ENCODE measurements around the gene TRDMT1.

TRDMT1 gene

GRCh38 chr10:17226891-17227303 is 25.4 kb upstream of the TRDMT1 start:
- no peak overlapping the region for H3K27ac ChIP-seq (ENCODE audit: low read depth, low read length)
- no peak overlapping the region for H2AFZ ChIP-seq (ENCODE audit: insufficient read depth, low read length, poor library complexity)
- no peak overlapping the region for H2BK5ac ChIP-seq (ENCODE audit: low read depth, low read length, poor library complexity)
- no peaks in the 10 kb centered on the region for H3K36me3 ChIP-seq (ENCODE audit: control insufficient read depth in 1 of 2, insufficient read depth in 2 of 2, low read length in 2 of 2)
- no peak overlapping the region for H3K23ac ChIP-seq (ENCODE audit: low read length)
- H3K4me2 ChIP-seq (ENCODE audit: low read length), result no peak overlapping the region
- H3K9me3 ChIP-seq (ENCODE audit: insufficient read depth, low read depth, low read length), result peaks cover 2% of the 10 kb centered on the region
- H3K79me2 ChIP-seq (ENCODE audit: control insufficient read depth, insufficient read depth, low read length, poor library complexity), result peaks cover 7% of the 10 kb centered on the region
- peaks cover 5 to 12% of the 10 kb centered on the region in 2 experiments for H3K4me1 ChIP-seq (ENCODE audit: control insufficient read depth in 1 of 2, insufficient read depth in 2 of 2, low read length in 2 of 2)
- no peak overlapping the region for H3K18ac ChIP-seq (ENCODE audit: low read length)
- H3K9ac ChIP-seq (ENCODE audit: low read length), result no peak overlapping the region
- H3K4me3 ChIP-seq (ENCODE audit: low read depth, low read length), result no peak overlapping the region
- H4K91ac ChIP-seq (ENCODE audit: low read depth, low read length), result no peak overlapping the region
- H3K79me1 ChIP-seq (ENCODE audit: low read length), result peaks cover 15% of the 10 kb centered on the region
- no peak overlapping the region for H2AK5ac ChIP-seq (ENCODE audit: low read length)
- H3K4ac ChIP-seq (ENCODE audit: low read depth, low read length), result no peak overlapping the region
- no peak overlapping the region for H2BK12ac ChIP-seq (ENCODE audit: low read length)
- no peak overlapping the region for H4K12ac ChIP-seq (ENCODE audit: low read depth, low read length)
- no peak overlapping the region for H2BK120ac ChIP-seq (ENCODE audit: insufficient read depth, low read length, poor library complexity)
- H3K14ac ChIP-seq (ENCODE audit: low read length), result no peak overlapping the region
- DNase-seq, result no peak
- no peak overlapping the region for H4K8ac ChIP-seq (ENCODE audit: low read depth, low read length)
- no CpG with 5 or more reads among the region's 8 CpGs for WGBS (ENCODE audit: extremely low coverage, insufficient coverage, insufficient read length)
- H3K27me3 ChIP-seq (ENCODE audit: insufficient read depth, low read length), result peaks cover 2% of the 10 kb centered on the region

GRCh38 chr10:17225808-17226207 is 24.3 kb upstream of the TRDMT1 start:
- H3K4me1 ChIP-seq (ENCODE audit: control insufficient read depth in 1 of 2, insufficient read depth in 2 of 2, low read length in 2 of 2), result peaks cover 5 to 12% of the 10 kb centered on the region in 2 experiments
- no peak overlapping the region for H2BK120ac ChIP-seq (ENCODE audit: insufficient read depth, low read length, poor library complexity)
- peaks cover 2% of the 10 kb centered on the region for H3K9me3 ChIP-seq (ENCODE audit: insufficient read depth, low read depth, low read length)
- H4K8ac ChIP-seq (ENCODE audit: low read depth, low read length), result no peak overlapping the region
- no peak overlapping the region for H3K9ac ChIP-seq (ENCODE audit: low read length)
- no peaks in the 10 kb centered on the region for H3K36me3 ChIP-seq (ENCODE audit: control insufficient read depth in 1 of 2, insufficient read depth in 2 of 2, low read length in 2 of 2)
- H3K18ac ChIP-seq (ENCODE audit: low read length), result no peak overlapping the region
- no peak overlapping the region for H2AFZ ChIP-seq (ENCODE audit: insufficient read depth, low read length, poor library complexity)
- H3K23ac ChIP-seq (ENCODE audit: low read length), result no peak overlapping the region
- no peak for DNase-seq
- no peak overlapping the region for H3K4me2 ChIP-seq (ENCODE audit: low read length)
- no peak overlapping the region for H2BK12ac ChIP-seq (ENCODE audit: low read length)
- no peak overlapping the region for H3K4me3 ChIP-seq (ENCODE audit: low read depth, low read length)
- H3K79me2 ChIP-seq (ENCODE audit: control insufficient read depth, insufficient read depth, low read length, poor library complexity), result peaks cover 7% of the 10 kb centered on the region
- H3K27ac ChIP-seq (ENCODE audit: low read depth, low read length), result no peak overlapping the region
- peaks cover 15% of the 10 kb centered on the region for H3K79me1 ChIP-seq (ENCODE audit: low read length)
- no peak overlapping the region for H2AK5ac ChIP-seq (ENCODE audit: low read length)
- H4K12ac ChIP-seq (ENCODE audit: low read depth, low read length), result no peak overlapping the region
- H3K14ac ChIP-seq (ENCODE audit: low read length), result no peak overlapping the region
- H4K91ac ChIP-seq (ENCODE audit: low read depth, low read length), result no peak overlapping the region
- WGBS (ENCODE audit: extremely low coverage, insufficient coverage, insufficient read length), result no CpG with 5 or more reads among the region's 4 CpGs
- H2BK5ac ChIP-seq (ENCODE audit: low read depth, low read length, poor library complexity), result no peak overlapping the region
- no peak overlapping the region for H3K4ac ChIP-seq (ENCODE audit: low read depth, low read length)
- H3K27me3 ChIP-seq (ENCODE audit: insufficient read depth, low read length), result peaks cover 2% of the 10 kb centered on the region

- Histone ChIP-seq H3K14ac (ENCODE audit: low read length) (no peak overlapping the region), H2BK120ac (ENCODE audit: insufficient read depth, low read length, poor library complexity) (no peak overlapping the region), H3K9me3 (ENCODE audit: insufficient read depth, low read depth, low read length) (peaks cover 2% of the 10 kb centered on the region), H2AFZ (ENCODE audit: insufficient read depth, low read length, poor library complexity) (no peak overlapping the region), H4K12ac (ENCODE audit: low read depth, low read length) (no peak overlapping the region), H3K36me3 (ENCODE audit: control insufficient read depth in 1 of 2, insufficient read depth in 2 of 2, low read length in 2 of 2) (no peaks in the 10 kb centered on the region), H3K79me2 (ENCODE audit: control insufficient read depth, insufficient read depth, low read length, poor library complexity) (no peaks in the 10 kb centered on the region), H3K27me3 (ENCODE audit: insufficient read depth, low read length) (peaks cover 2% of the 10 kb centered on the region), H2BK12ac (ENCODE audit: low read length) (no peak overlapping the region), H4K8ac (ENCODE audit: low read depth, low read length) (no peak overlapping the region), H3K4me1 (ENCODE audit: control insufficient read depth in 1 of 2, insufficient read depth in 2 of 2, low read length in 2 of 2) (peaks cover 2 to 3% of the 10 kb centered on the region in 2 experiments), H4K91ac (ENCODE audit: low read depth, low read length) (no peak overlapping the region), H2BK5ac (ENCODE audit: low read depth, low read length, poor library complexity) (no peak overlapping the region), H3K79me1 (ENCODE audit: low read length) (no peaks in the 10 kb centered on the region), H3K4ac (ENCODE audit: low read depth, low read length) (no peak overlapping the region), H3K23ac (ENCODE audit: low read length) (no peak overlapping the region), H2AK5ac (ENCODE audit: low read length) (no peak overlapping the region), H3K4me3 (ENCODE audit: low read depth, low read length) (no peak overlapping the region), H3K9ac (ENCODE audit: low read length) (no peak overlapping the region), H3K18ac (ENCODE audit: low read length) (no peak overlapping the region), H3K4me2 (ENCODE audit: low read length) (no peak overlapping the region), H3K27ac (ENCODE audit: low read depth, low read length) (no peak overlapping the region)
- 100% methylated on average over 4 of the region's 4 CpGs for WGBS (ENCODE audit: extremely low coverage, insufficient coverage, insufficient read length)
- no peak for DNase-seq
These were observed 20.9 kb upstream of the TRDMT1 start for GRCh38 chr10:17222329-17222728.

GRCh38 chr10:17220652-17221100 is 19.2 kb upstream of the TRDMT1 start:
- no peak for DNase-seq
- Histone ChIP-seq H4K8ac (ENCODE audit: low read depth, low read length) (no peak overlapping the region), H3K4ac (ENCODE audit: low read depth, low read length) (no peak overlapping the region), H2AK5ac (ENCODE audit: low read length) (no peak overlapping the region), H3K79me1 (ENCODE audit: low read length) (peaks cover 2% of the 10 kb centered on the region), H2BK5ac (ENCODE audit: low read depth, low read length, poor library complexity) (no peak overlapping the region), H2AFZ (ENCODE audit: insufficient read depth, low read length, poor library complexity) (no peak overlapping the region), H4K91ac (ENCODE audit: low read depth, low read length) (no peak overlapping the region), H3K4me2 (ENCODE audit: low read length) (no peak overlapping the region), H3K36me3 (ENCODE audit: control insufficient read depth in 1 of 2, insufficient read depth in 2 of 2, low read length in 2 of 2) (no peaks in the 10 kb centered on the region), H2BK120ac (ENCODE audit: insufficient read depth, low read length, poor library complexity) (no peak overlapping the region), H3K9me3 (ENCODE audit: insufficient read depth, low read depth, low read length) (no peaks in the 10 kb centered on the region), H3K18ac (ENCODE audit: low read length) (no peak overlapping the region), H3K4me3 (ENCODE audit: low read depth, low read length) (no peak overlapping the region), H3K9ac (ENCODE audit: low read length) (no peak overlapping the region), H3K27me3 (ENCODE audit: insufficient read depth, low read length) (no peaks in the 10 kb centered on the region), H2BK12ac (ENCODE audit: low read length) (no peak overlapping the region), H3K14ac (ENCODE audit: low read length) (no peak overlapping the region), H3K23ac (ENCODE audit: low read length) (no peak overlapping the region), H3K79me2 (ENCODE audit: control insufficient read depth, insufficient read depth, low read length, poor library complexity) (no peaks in the 10 kb centered on the region), H3K27ac (ENCODE audit: low read depth, low read length) (no peak overlapping the region), H4K12ac (ENCODE audit: low read depth, low read length) (no peak overlapping the region), H3K4me1 (ENCODE audit: control insufficient read depth in 1 of 2, insufficient read depth in 2 of 2, low read length in 2 of 2) (peaks cover 2 to 3% of the 10 kb centered on the region in 2 experiments)
- WGBS (ENCODE audit: extremely low coverage, insufficient coverage, insufficient read length), result no CpG with 5 or more reads among the region's 1 CpG

Data from trophoblast cell (in vitro differentiated cells and primary cell).